ENCODE results near the gene FSD2.
A peak's percentile ranks its signal among the peaks of the same experiment; 100 is the strongest.
"Not testable (repeated sequence)": the region's sequence is repeated elsewhere in the genome, so short reads cannot be mapped to it uniquely, and the experiment has no call there.

FSD2 gene

GRCh38 chr15:82829234-82829633, 23.4 kb upstream of the FSD2 start:
- DNase-seq: no peak

- peak in 1 of 2 donors; percentile 12 for DNase-seq
These were observed 22.2 kb upstream of the FSD2 start for GRCh38 chr15:82828075-82828474.

GRCh38 chr15:82823049-82823448, 17.2 kb upstream of the FSD2 start:
- DNase-seq: no peak

- DNase-seq: not testable (repeated sequence)
These were observed 16.0 kb upstream of the FSD2 start for GRCh38 chr15:82821851-82822250.

GRCh38 chr15:82821396-82821795, 15.5 kb upstream of the FSD2 start:
- not testable (repeated sequence) for DNase-seq

GRCh38 chr15:82820128-82820527, 14.3 kb upstream of the FSD2 start:
- no peak for DNase-seq

GRCh38 chr15:82812994-82813393, 7.1 kb upstream of the FSD2 start:
- DNase-seq: no peak

- DNase-seq: peak; percentile 24 to 38
These were observed 5.1 kb upstream of the FSD2 start for GRCh38 chr15:82810890-82811426.

- peak in 1 of 2 donors; percentile 39 for DNase-seq
These were observed 4.4 kb upstream of the FSD2 start for GRCh38 chr15:82810061-82810889.

- peak; percentile 98 for DNase-seq
These were observed 3.6 kb upstream of the FSD2 start, which contains the start of gene WHAMM for GRCh38 chr15:82809308-82810060. Gene WHAMM, plus strand, starts transcription at chr15:82809628. Its CDS starts 99 bp downstream, at chr15:82809727.

GRCh38 chr15:82808634-82809041, 2.8 kb upstream of the FSD2 start:
- DNase-seq: no peak

- DNase-seq: no peak
These were observed 2.2 kb upstream of the FSD2 start for GRCh38 chr15:82807920-82808633.

GRCh38 chr15:82804575-82804949, 1.3 kb downstream of the FSD2 start:
- no peak for DNase-seq

- DNase-seq: no peak
These were observed 1.9 kb downstream of the FSD2 start for GRCh38 chr15:82803793-82804574.

GRCh38 chr15:82802497-82802896, 3.4 kb downstream of the FSD2 start:
- no peak for DNase-seq

- DNase-seq: no peak
These were observed 6.6 kb downstream of the FSD2 start for GRCh38 chr15:82799183-82799841.

- peak; percentile 41 to 42 for DNase-seq
These were observed 7.2 kb downstream of the FSD2 start for GRCh38 chr15:82798531-82799166.

- DNase-seq: no peak
These were observed 7.8 kb downstream of the FSD2 start for GRCh38 chr15:82798104-82798503.

GRCh38 chr15:82793737-82794136, 12.1 kb downstream of the FSD2 start:
- no peak for DNase-seq

GRCh38 chr15:82792068-82792467, 13.8 kb downstream of the FSD2 start:
- no peak for DNase-seq

GRCh38 chr15:82790321-82790720, 15.5 kb downstream of the FSD2 start:
- DNase-seq: no peak
